K562 (cell line): ENCODE data around the gene TAF10. TPM values are rescaled to one million over a fixed set of nuclear protein-coding genes. Genes with fewer than 3 reads are reported as not detected.

Experiments used
- ATF7 ChIP-seq: fragments of 450-650 bp; IDR thresholded peaks from 2 replicates; pipeline ENCODE4 v1.7.1; 2014; ENCODE audit warnings: mild to moderate bottlenecking, moderate library complexity
- DPF2 ChIP-seq: fragments of 450-650 bp; IDR thresholded peaks from 2 replicates; pipeline ENCODE4 v1.6.1; 2016
- GTF3C2 ChIP-seq: IDR thresholded peaks from 3 replicates; pipeline ENCODE4 v1.6.1; 2011; ENCODE audit warnings: borderline replicate concordance, mild to moderate bottlenecking, moderate library complexity; ENCODE audit not compliant: insufficient read length; ENCODE audit errors: extremely low read depth
- KLF16 ChIP-seq: IDR thresholded peaks from 2 replicates; pipeline ENCODE4 v1.6.1; 2016; ENCODE audit warnings: antibody characterized with exemption
- MECOM ChIP-seq: fragments of 250-450 bp; sonication (Bioruptor Pico); IDR thresholded peaks from 2 replicates; pipeline ENCODE4 v1.8.0; 2022; ENCODE audit warnings: inconsistent platforms
- MLLT1 ChIP-seq, 2 experiments: fragments of 450-650 bp; IDR thresholded peaks; 2 replicates each; pipeline ENCODE4 v1.6.1; 2016
- MTA2 ChIP-seq: fragments of 450-650 bp; IDR thresholded peaks from 2 replicates; pipeline ENCODE4 v1.6.1; 2016; ENCODE audit warnings: low read depth
- SMARCA4 ChIP-seq: fragments of 450-650 bp; IDR thresholded peaks from 2 replicates; pipeline ENCODE4 v1.6.1; 2016
- SRSF9 ChIP-seq: fragments of 200-400 bp; formaldehyde crosslinking; IDR thresholded peaks from 2 replicates; pipeline ENCODE4 v1.6.1; 2017; ENCODE audit warnings: low read depth, low read length, borderline replicate concordance
- UBTF ChIP-seq, 2 experiments: IDR thresholded peaks; 2 replicates each; pipeline ENCODE4 v1.6.1; 2012; ENCODE audit warnings: improper control_type of control experiment in 2 of 2, low read depth in 2 of 2, low read length in 2 of 2, borderline replicate concordance in 1 of 2
- YY1 ChIP-seq, 3 experiments: IDR thresholded peaks; 2 replicates each; pipeline ENCODE4 v1.6.1; 2011; ENCODE audit warnings: low read length in 2 of 3, mild to moderate bottlenecking in 2 of 3, moderate library complexity in 2 of 3, borderline replicate concordance in 1 of 3, control low read depth in 1 of 3, low read depth in 1 of 3; ENCODE audit not compliant: insufficient read depth in 3 of 3, insufficient replicate concordance in 2 of 3, control insufficient read depth in 1 of 3, insufficient read length in 1 of 3; ENCODE audit errors: extremely low read depth in 1 of 3
- ZBTB2 ChIP-seq: fragments of 450-650 bp; IDR thresholded peaks from 2 replicates; pipeline ENCODE4 v1.6.1; 2016; ENCODE audit warnings: antibody characterized with exemption
- ZFP1 ChIP-seq: fragments of 450-650 bp; formaldehyde crosslinking; IDR thresholded peaks from 2 replicates; pipeline ENCODE4 v1.4.0; 2020; ENCODE audit warnings: mild to moderate bottlenecking, mixed read lengths
- ZNF511 ChIP-seq: sonication (generic); formaldehyde crosslinking; IDR thresholded peaks from 2 replicates; pipeline ENCODE4 v1.8.0; 2022; ENCODE audit warnings: mild to moderate bottlenecking, missing genetic modification reagents
- ZNF512 ChIP-seq: IDR thresholded peaks from 2 replicates; pipeline ENCODE4 v1.6.1; 2016; ENCODE audit warnings: missing genetic modification characterization, missing compliant biosample characterization
- ZNF57 ChIP-seq: fragments of 450-650 bp; formaldehyde crosslinking; IDR thresholded peaks from 2 replicates; pipeline ENCODE4 v1.4.0; 2020; ENCODE audit warnings: mild to moderate bottlenecking, moderate library complexity
- polyA plus RNA-seq, 8 experiments: library from polyadenylated mRNA; depleted of rRNA in 4 of 8; stranded (reverse) in 5 of 8; unstranded in 3 of 8; fragments of >200 nt; fragmentation: Nextera tagmentation in 2 of 8; fragmentation: Illumina TruSeq in 1 of 8; extraction: Ambion mirVana in 2 of 8; extraction: Trizol in 1 of 8; gene quantifications; 2 replicates each; pipeline versions ENCODE4 v1.2.1 to v1.2.3, GENCODE V29; 2011 to 2014; ENCODE audit warnings: inconsistent platforms in 1 of 8, missing spikeins in 1 of 8
- total RNA-seq, 7 experiments: library from RNA; depleted of rRNA in 6 of 7; stranded (reverse); fragments of >200 nt in 6 of 7; fragmentation: Illumina TruSeq in 2 of 7; extraction: Trizol in 2 of 7; gene quantifications; 2 replicates each; pipeline versions ENCODE4 v1.2.1 to v1.2.3, GENCODE V29; 2011 to 2021; ENCODE audit warnings: low replicate concordance in 1 of 7

Gene TAF10
- total and polyA plus RNA-seq, 9 of the 15 experiments (the other 6 are each of a cell fraction or from before 2014, with no cell fraction given) = 19.5 to 197 (median 121) TPM

GRCh38 chr11:6568191-6568918 is 43.7 kb downstream of the TAF10 start (continued):
- TF ChIP-seq GTF3C2 (no peak), SMARCA4 (peak; percentile 84), ZFP1 (no peak), YY1 (IDR thresholded peaks at IDR 0.05; ENCODE audit: borderline replicate concordance in 1 of 3, control insufficient read depth in 1 of 3, extremely low read depth in 1 of 3, insufficient read depth in 3 of 3, insufficient read length in 1 of 3, insufficient replicate concordance in 2 of 3, low read depth in 1 of 3, low read length in 2 of 3) (peak in 1 of 3 experiments; percentile 19), ZNF57 (no peak), ZNF511 (no peak), MTA2 (0 out of 2 replicates have a peak, but pooled peaks have one; percentile 20), KLF16 (peak; percentile 48; the same call in 1 of the 2 replicates), MECOM (CRISPR knock-in tag) (0 out of 2 replicates have a peak, but pooled peaks have one; percentile 39), ZBTB2 (no peak), ZNF512 (tag) (no peak), DPF2 (peak; percentile 90), SRSF9 (no peak), MLLT1 (IDR thresholded peaks at IDR 0.05) (no peak), ATF7 (peak; percentile 63; the same call in 1 of the 2 replicates), UBTF (IDR thresholded peaks at IDR 0.05; ENCODE audit: borderline replicate concordance in 1 of 2, low read depth in 2 of 2, low read length in 2 of 2) (0 out of 4 replicates have a peak, but pooled peaks of 1 of the 2 experiments have one; percentile 44)
